ENCODE measurements around the gene EDEM1. TPM values are rescaled to one million over a fixed set of nuclear protein-coding genes. Genes with fewer than 3 reads are reported as not detected.

Gene EDEM1
- polyA plus RNA-seq, 1 of the 3 experiments (the other 2 are of a cell fraction): 25.2 TPM

GRCh38 chr3:5160321-5160720 is 27.2 kb upstream of the EDEM1 start:
- TF ChIP-seq POLR2AphosphoS5 (IDR thresholded peaks at IDR 0.05; ENCODE audit: low read depth, low read length) (no peak), TEAD4 (IDR thresholded peaks at IDR 0.05; ENCODE audit: borderline replicate concordance, insufficient read depth) (no peak)
- POLR2A ChIA-PET: no interaction called here

DNA sequence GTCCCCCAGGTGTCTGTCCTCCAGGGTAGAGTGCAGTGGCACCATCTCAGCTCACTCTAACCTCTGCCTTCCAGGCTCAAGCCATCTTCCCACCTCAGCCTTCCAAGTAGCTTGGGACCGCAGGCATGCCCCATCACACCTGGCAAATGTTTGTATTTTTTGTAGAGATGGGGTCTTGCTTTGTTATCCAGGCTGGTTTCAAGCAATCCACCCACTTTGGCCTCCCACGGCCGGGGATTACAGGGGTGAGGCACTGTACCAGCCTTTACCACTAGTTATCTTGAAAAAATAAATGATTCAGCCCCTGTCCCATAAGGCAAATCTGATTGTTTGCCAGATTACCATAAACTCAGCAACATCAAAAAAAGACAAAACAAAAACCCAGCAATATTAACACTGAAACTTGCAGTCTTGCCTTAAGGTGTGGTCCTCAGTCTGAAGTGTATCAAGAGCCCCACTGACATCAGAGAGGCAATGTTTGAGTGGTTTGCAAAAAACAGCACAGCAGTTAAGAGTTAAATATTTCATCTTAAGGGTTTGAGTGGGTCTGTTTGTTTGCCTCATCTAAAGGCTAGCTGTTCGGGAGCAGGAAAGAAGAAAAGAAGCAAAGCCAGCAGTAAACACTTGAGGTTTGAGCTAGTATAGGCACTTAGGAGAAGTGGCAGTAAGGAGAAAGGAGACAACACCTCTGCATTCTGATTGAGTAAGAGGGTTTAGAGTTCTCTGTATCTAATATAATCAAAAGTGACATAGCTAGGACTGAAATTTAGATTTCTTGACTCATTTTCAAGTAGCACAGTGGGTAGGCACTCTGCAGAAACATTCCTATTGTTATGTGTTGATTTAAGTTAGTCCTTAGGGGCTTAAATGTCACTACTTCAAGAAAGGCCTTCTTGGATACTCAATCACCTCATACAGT is 26.3 kb upstream of the EDEM1 start:
- no peak overlapping the region for H3K4me3 ChIP-seq (ENCODE audit: low read depth in 2 of 2, low read length in 1 of 2)
- no peak for TF ChIP-seq JUND (IDR thresholded peaks at IDR 0.05)
- no peak for TF ChIP-seq RXRA (IDR thresholded peaks at IDR 0.05; ENCODE audit: borderline replicate concordance, low read depth)
- no peak for TF ChIP-seq MXI1 (IDR thresholded peaks at IDR 0.05; ENCODE audit: low read depth, low read length)
- ChIA-PET CTCF (no interaction called here), POLR2A (no interaction called here)
- H3K9me2 ChIP-seq: no peaks in the 10 kb centered on the region
- H3K36me3 ChIP-seq (replicated peaks in 1 of 2; ENCODE audit: control insufficient read depth in 1 of 2, insufficient read depth in 2 of 2, low read length in 1 of 2): no peaks in the 10 kb centered on the region
- peaks cover 11% of the 10 kb centered on the region for H3F3A ChIP-seq (replicated peaks; ENCODE audit: insufficient read depth)
- H3K79me2 ChIP-seq (ENCODE audit: insufficient read depth): peaks cover 96% of the 10 kb centered on the region
- H3K27ac ChIP-seq (ENCODE audit: low read depth in 2 of 2, low read length in 1 of 2): peak overlapping the region in 1 of 2 experiments; percentile 51; a peak in 2 of 4 replicates
- no peak overlapping the region for H2AFZ ChIP-seq (ENCODE audit: low read depth)
- H3K4me2 ChIP-seq: peak overlapping the region; percentile 39; the same call in 1 of the 2 replicates
- no peak overlapping the region for H3K9ac ChIP-seq
- peak; percentile 8 for DNase-seq
- peaks cover 70% of the 10 kb centered on the region for H4K20me1 ChIP-seq (ENCODE audit: insufficient read depth)
- peaks cover 6 to 25% of the 10 kb centered on the region in 2 experiments; a peak in 3 of 4 replicates for H3K4me1 ChIP-seq (ENCODE audit: control insufficient read depth in 1 of 2, insufficient read depth in 2 of 2, low read depth in 1 of 2, low read length in 1 of 2)
- no peaks in the 10 kb centered on the region for H3K9me3 ChIP-seq
- H3K27me3 ChIP-seq (ENCODE audit: insufficient read depth): no peaks in the 10 kb centered on the region
- WGBS (ENCODE audit: low lambda C conversion rate): 73% methylated on average over 4 of the region's 4 CpGs

More at GRCh38 chr3:5160321-5160720, 27.2 kb upstream of the EDEM1 start:
- Histone ChIP-seq H4K20me1 (ENCODE audit: insufficient read depth) (peaks cover 78% of the 10 kb centered on the region), H3K9ac (no peak overlapping the region), H3K9me3 (no peaks in the 10 kb centered on the region), H3K4me2 (no peak overlapping the region), H3K27ac (ENCODE audit: low read depth in 2 of 2, low read length in 1 of 2) (no peak overlapping the region), H3K27me3 (ENCODE audit: insufficient read depth) (no peaks in the 10 kb centered on the region), H3K4me3 (ENCODE audit: low read depth in 2 of 2, low read length in 1 of 2) (no peak overlapping the region), H3K79me2 (ENCODE audit: insufficient read depth) (peaks cover 96% of the 10 kb centered on the region), H3K36me3 (replicated peaks in 1 of 2; ENCODE audit: control insufficient read depth in 1 of 2, insufficient read depth in 2 of 2, low read length in 1 of 2) (no peaks in the 10 kb centered on the region), H3K4me1 (ENCODE audit: control insufficient read depth in 1 of 2, insufficient read depth in 2 of 2, low read depth in 1 of 2, low read length in 1 of 2) (peaks cover 6 to 25% of the 10 kb centered on the region in 2 experiments; a peak in 3 of 4 replicates), H3K9me2 (no peaks in the 10 kb centered on the region), H2AFZ (ENCODE audit: low read depth) (no peak overlapping the region), H3F3A (replicated peaks; ENCODE audit: insufficient read depth) (peaks cover 11% of the 10 kb centered on the region)
- 94% methylated on average over 3 of the region's 3 CpGs for WGBS (ENCODE audit: low lambda C conversion rate)
- CTCF ChIA-PET: no interaction called here
- no peak for DNase-seq

DNA sequence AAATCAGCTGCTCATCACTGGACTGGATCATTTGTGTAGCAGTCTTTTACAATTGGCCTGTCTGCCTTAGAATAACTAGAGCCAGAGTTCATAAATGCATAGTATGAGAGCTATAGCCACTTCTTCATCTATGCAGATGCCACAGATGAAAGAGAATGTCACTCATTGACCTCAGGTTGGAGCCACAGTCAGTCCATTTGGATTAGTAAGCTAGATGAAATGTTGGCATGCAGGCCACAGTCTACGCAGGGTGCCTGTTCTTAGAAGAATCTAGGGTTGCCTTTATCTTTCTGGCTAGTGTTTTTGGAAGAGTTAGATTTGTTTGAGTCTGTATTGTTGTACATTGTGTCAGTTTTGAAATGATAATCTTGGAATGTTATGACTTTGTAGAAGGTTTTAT is 25.4 kb upstream of the EDEM1 start:
- Histone ChIP-seq H3K4me2 (peak overlapping the region; percentile 39; the same call in 1 of the 2 replicates), H3K9ac (no peak overlapping the region), H3K9me2 (no peaks in the 10 kb centered on the region), H3K27me3 (ENCODE audit: insufficient read depth) (no peaks in the 10 kb centered on the region), H3K4me1 (ENCODE audit: control insufficient read depth in 1 of 2, insufficient read depth in 2 of 2, low read depth in 1 of 2, low read length in 1 of 2) (peaks cover 6 to 25% of the 10 kb centered on the region in 2 experiments; a peak in 3 of 4 replicates), H3K79me2 (ENCODE audit: insufficient read depth) (peaks cover 96% of the 10 kb centered on the region), H4K20me1 (ENCODE audit: insufficient read depth) (peaks cover 63% of the 10 kb centered on the region), H3F3A (replicated peaks; ENCODE audit: insufficient read depth) (peaks cover 11% of the 10 kb centered on the region), H2AFZ (ENCODE audit: low read depth) (no peak overlapping the region), H3K4me3 (ENCODE audit: low read depth in 2 of 2, low read length in 1 of 2) (no peak overlapping the region), H3K36me3 (replicated peaks in 1 of 2; ENCODE audit: control insufficient read depth in 1 of 2, insufficient read depth in 2 of 2, low read length in 1 of 2) (no peaks in the 10 kb centered on the region), H3K27ac (ENCODE audit: low read depth in 2 of 2, low read length in 1 of 2) (peak overlapping the region in 1 of 2 experiments; percentile 51; a peak in 2 of 4 replicates), H3K9me3 (no peaks in the 10 kb centered on the region)
- ChIA-PET POLR2A (no interaction called here), CTCF (no interaction called here)
- DNase-seq: no peak
- 53% methylated on average over 1 of the region's 1 CpG for WGBS (ENCODE audit: low lambda C conversion rate)
- no peak for TF ChIP-seq USF1 (IDR thresholded peaks at IDR 0.05; ENCODE audit: borderline replicate concordance, low read depth)
- TF ChIP-seq TAF1 (IDR thresholded peaks at IDR 0.05; ENCODE audit: borderline replicate concordance, low read depth, low read length): no peak
- TF ChIP-seq EP300 (IDR thresholded peaks at IDR 0.05; ENCODE audit: borderline replicate concordance in 1 of 2, low read depth in 1 of 2, low read length in 1 of 2): no peak
- no peak for TF ChIP-seq SIN3A (IDR thresholded peaks at IDR 0.05; ENCODE audit: borderline replicate concordance, low read depth, low read length)
- TF ChIP-seq MEF2A (IDR thresholded peaks at IDR 0.05; ENCODE audit: borderline replicate concordance, low read depth): no peak
- TF ChIP-seq CHD2 (IDR thresholded peaks at IDR 0.05; ENCODE audit: low read length, partially characterized antibody): no peak
- TF ChIP-seq GABPA (IDR thresholded peaks at IDR 0.05; ENCODE audit: low read depth): no peak
- peak; percentile 50; the same call in 1 of the 2 replicates for TF ChIP-seq NFIC (IDR thresholded peaks at IDR 0.05; ENCODE audit: borderline replicate concordance)
- TF ChIP-seq, protein P1, sequence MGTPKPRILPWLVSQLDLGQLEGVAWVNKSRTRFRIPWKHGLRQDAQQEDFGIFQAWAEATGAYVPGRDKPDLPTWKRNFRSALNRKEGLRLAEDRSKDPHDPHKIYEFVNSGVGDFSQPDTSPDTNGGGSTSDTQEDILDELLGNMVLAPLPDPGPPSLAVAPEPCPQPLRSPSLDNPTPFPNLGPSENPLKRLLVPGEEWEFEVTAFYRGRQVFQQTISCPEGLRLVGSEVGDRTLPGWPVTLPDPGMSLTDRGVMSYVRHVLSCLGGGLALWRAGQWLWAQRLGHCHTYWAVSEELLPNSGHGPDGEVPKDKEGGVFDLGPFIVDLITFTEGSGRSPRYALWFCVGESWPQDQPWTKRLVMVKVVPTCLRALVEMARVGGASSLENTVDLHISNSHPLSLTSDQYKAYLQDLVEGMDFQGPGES (IDR thresholded peaks at IDR 0.05; ENCODE audit: low read depth, low read length): no peak
- TF ChIP-seq, protein P2, sequence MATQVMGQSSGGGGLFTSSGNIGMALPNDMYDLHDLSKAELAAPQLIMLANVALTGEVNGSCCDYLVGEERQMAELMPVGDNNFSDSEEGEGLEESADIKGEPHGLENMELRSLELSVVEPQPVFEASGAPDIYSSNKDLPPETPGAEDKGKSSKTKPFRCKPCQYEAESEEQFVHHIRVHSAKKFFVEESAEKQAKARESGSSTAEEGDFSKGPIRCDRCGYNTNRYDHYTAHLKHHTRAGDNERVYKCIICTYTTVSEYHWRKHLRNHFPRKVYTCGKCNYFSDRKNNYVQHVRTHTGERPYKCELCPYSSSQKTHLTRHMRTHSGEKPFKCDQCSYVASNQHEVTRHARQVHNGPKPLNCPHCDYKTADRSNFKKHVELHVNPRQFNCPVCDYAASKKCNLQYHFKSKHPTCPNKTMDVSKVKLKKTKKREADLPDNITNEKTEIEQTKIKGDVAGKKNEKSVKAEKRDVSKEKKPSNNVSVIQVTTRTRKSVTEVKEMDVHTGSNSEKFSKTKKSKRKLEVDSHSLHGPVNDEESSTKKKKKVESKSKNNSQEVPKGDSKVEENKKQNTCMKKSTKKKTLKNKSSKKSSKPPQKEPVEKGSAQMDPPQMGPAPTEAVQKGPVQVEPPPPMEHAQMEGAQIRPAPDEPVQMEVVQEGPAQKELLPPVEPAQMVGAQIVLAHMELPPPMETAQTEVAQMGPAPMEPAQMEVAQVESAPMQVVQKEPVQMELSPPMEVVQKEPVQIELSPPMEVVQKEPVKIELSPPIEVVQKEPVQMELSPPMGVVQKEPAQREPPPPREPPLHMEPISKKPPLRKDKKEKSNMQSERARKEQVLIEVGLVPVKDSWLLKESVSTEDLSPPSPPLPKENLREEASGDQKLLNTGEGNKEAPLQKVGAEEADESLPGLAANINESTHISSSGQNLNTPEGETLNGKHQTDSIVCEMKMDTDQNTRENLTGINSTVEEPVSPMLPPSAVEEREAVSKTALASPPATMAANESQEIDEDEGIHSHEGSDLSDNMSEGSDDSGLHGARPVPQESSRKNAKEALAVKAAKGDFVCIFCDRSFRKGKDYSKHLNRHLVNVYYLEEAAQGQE (IDR thresholded peaks at IDR 0.05; ENCODE audit: low read depth, low read length): no peak

All from SK-N-SH (cell line).